Hepatocyte (in vitro differentiated cells): ENCODE data around the gene C11orf91.

Experiments
- CTCF ChIP-seq: fragments of 200-600 bp; sonication (generic); IDR thresholded peaks from 2 replicates; pipeline ENCODE4 v1.5.1; 2016; ENCODE audit warnings: antibody characterized with exemption, mild to moderate bottlenecking; ENCODE audit not compliant: poor library complexity
- EZH2 ChIP-seq: fragments of 200-600 bp; sonication (generic); IDR thresholded peaks from 2 replicates; pipeline ENCODE4 v1.6.1; 2016; ENCODE audit warnings: antibody characterized with exemption, mild to moderate bottlenecking, borderline replicate concordance

- TF ChIP-seq CTCF (no peak), EZH2 (no peak)
Measured at GRCh38 chr11:33649944-33650343, 50.7 kb downstream of the C11orf91 start.
